BLaER1 (cell line): ENCODE measurements around the gene TTC23L.
"Not testable (repeated sequence)": the region's sequence is repeated elsewhere in the genome, so short reads cannot be mapped to it uniquely, and the experiment has no call there.

ENCODE experiments used
- H3K27ac ChIP-seq: shearing (Covaris generic); formaldehyde crosslinking; 2 replicates; pipeline ENCODE4 v1.8.1; 2022
- H3K27me3 ChIP-seq: shearing (Covaris generic); formaldehyde crosslinking; 2 replicates; pipeline ENCODE4 v1.8.1; 2022
- H3K36me3 ChIP-seq: shearing (Covaris generic); formaldehyde crosslinking; 2 replicates; pipeline ENCODE4 v1.8.1; 2022
- H3K4me1 ChIP-seq: shearing (Covaris generic); formaldehyde crosslinking; 2 replicates; pipeline ENCODE4 v1.8.1; 2022
- H3K4me2 ChIP-seq: shearing (Covaris generic); formaldehyde crosslinking; 2 replicates; pipeline ENCODE4 v1.8.1; 2022
- H3K4me3 ChIP-seq: shearing (Covaris generic); formaldehyde crosslinking; 2 replicates; pipeline ENCODE4 v1.8.1; 2022
- H3K9ac ChIP-seq: shearing (Covaris generic); formaldehyde crosslinking; 2 replicates; pipeline ENCODE4 v1.8.1; 2022
- H3K9me3 ChIP-seq: shearing (Covaris generic); formaldehyde crosslinking; 2 replicates; pipeline ENCODE4 v1.8.1; 2022
- H4K20me1 ChIP-seq: shearing (Covaris generic); formaldehyde crosslinking; 2 replicates; pipeline ENCODE4 v1.8.1; 2022
- Cebpa-rat ChIP-seq: shearing (Covaris generic); IDR thresholded peaks from 2 replicates; pipeline ENCODE4 v1.8.1; 2022

Gene TTC23L

DNA sequence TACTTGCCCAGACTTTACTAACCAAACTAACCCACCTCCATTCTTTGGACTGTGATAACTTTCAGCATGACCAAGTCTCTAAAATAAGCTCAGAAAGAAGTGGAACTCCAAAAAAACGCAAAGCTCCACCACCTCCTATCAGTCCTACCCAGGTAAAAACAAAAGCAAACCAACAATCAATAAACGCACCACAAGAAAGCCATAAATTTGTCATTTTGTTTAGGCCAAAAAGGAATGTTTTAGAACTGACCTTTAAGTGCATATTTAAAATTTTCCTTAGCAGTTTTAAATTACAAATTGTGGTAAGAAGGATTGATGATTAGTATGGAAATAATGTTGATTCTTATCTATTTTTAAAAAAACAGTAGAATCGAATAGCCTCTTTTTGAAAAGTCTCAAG is 25.5 kb upstream of the TTC23L start:
- Histone ChIP-seq H3K4me1 (no peaks in the 10 kb centered on the region), H3K9me3 (no peaks in the 10 kb centered on the region), H4K20me1 (no peaks in the 10 kb centered on the region), H3K9ac (no peak overlapping the region), H3K4me2 (no peak overlapping the region), H3K27ac (no peak overlapping the region), H3K36me3 (peaks cover 8% of the 10 kb centered on the region), H3K27me3 (no peaks in the 10 kb centered on the region), H3K4me3 (no peak overlapping the region)
- no peak for TF ChIP-seq Cebpa-rat

DNA sequence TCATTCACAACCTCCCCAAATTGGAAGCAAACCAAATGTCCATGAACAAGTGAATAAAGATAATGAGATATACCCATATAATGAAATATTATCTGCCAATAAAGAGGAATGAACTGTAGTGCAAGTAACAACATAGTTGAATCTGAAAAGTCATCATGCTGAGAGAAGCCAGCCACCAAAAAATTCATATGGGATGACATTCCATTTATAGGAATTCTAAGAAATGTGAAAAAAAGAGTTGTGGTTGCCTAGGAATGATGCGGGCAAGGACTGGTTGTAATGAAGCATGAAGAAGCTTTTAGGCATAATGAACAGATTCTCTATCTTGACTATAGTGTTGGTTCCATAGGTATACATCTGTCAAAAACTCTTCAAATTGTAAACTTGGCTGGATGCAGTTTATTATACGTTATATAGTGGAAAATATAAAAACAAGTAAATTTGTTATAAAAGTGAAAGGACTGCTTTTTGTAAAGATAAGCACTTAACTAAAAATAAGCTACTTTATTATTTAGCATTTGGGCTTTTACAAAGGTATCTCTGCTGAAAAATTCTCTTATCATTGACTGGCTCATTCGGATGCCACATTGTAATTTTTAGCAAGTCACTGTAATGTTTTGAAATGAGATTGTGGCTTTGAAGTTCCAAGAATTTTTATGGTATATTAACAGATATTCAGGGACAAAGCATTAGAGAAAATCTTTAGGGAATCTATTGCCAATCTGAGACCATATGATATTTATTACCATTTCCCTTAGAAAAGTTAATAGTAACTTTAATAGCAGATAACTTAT is 21.2 kb upstream of the TTC23L start:
- H3K27ac ChIP-seq, result no peak overlapping the region
- H3K4me1 ChIP-seq, result no peaks in the 10 kb centered on the region
- no peaks in the 10 kb centered on the region for H3K27me3 ChIP-seq
- H3K9me3 ChIP-seq, result no peaks in the 10 kb centered on the region
- H3K4me3 ChIP-seq, result no peak overlapping the region
- TF ChIP-seq Cebpa-rat, result no peak
- no peaks in the 10 kb centered on the region for H4K20me1 ChIP-seq
- H3K4me2 ChIP-seq, result no peak overlapping the region
- peaks cover 13% of the 10 kb centered on the region for H3K36me3 ChIP-seq
- no peak overlapping the region for H3K9ac ChIP-seq

DNA sequence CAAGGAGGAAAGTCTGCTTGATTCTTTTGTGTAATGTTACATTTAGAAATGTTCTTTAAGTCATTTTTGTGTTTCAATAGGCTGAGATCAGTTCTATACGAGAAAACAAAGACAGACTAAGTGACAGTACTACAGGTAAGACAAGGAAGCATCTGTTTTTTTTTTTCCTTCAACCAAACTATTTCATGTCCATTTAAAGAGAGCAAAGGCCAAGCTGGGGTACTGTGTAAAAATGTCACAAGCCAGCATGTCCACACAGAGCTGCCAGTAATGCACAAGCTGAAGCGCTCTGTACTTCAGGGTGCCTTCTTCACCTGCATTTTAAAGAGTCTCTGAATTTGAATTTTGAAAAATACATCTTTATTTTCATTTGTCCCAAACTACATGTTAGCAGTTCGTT is 20.2 kb upstream of the TTC23L start:
- Histone ChIP-seq H3K36me3 (peaks cover 23% of the 10 kb centered on the region), H3K9me3 (no peaks in the 10 kb centered on the region), H3K27me3 (no peaks in the 10 kb centered on the region), H4K20me1 (no peaks in the 10 kb centered on the region), H3K27ac (no peak overlapping the region), H3K4me1 (no peaks in the 10 kb centered on the region), H3K4me3 (no peak overlapping the region), H3K4me2 (no peak overlapping the region), H3K9ac (no peak overlapping the region)
- no peak for TF ChIP-seq Cebpa-rat

DNA sequence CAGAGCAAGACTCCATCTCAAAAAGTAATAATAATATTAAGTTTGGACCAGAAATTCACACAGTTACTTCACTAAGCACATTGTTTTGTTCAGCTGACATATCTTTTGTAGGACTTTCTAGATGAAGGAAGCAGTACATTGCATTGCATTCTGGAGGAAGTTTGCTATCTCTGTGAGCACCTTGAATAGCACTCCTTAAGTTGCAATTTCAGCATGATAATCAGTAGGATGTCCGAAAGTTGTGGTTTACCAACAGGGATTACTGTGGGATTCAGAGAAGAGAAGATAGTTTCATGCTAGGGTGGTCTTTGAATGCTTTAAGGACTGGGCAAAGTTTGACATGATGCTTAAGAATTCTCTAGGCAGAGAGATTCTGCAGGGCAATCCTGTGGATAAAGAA is 18.4 kb upstream of the TTC23L start:
- Histone ChIP-seq H4K20me1 (no peaks in the 10 kb centered on the region), H3K4me2 (no peak overlapping the region), H3K27me3 (no peaks in the 10 kb centered on the region), H3K9ac (no peak overlapping the region), H3K4me1 (no peaks in the 10 kb centered on the region), H3K36me3 (peaks cover 34% of the 10 kb centered on the region), H3K27ac (no peak overlapping the region), H3K4me3 (no peak overlapping the region), H3K9me3 (no peaks in the 10 kb centered on the region)
- TF ChIP-seq Cebpa-rat, result no peak

DNA sequence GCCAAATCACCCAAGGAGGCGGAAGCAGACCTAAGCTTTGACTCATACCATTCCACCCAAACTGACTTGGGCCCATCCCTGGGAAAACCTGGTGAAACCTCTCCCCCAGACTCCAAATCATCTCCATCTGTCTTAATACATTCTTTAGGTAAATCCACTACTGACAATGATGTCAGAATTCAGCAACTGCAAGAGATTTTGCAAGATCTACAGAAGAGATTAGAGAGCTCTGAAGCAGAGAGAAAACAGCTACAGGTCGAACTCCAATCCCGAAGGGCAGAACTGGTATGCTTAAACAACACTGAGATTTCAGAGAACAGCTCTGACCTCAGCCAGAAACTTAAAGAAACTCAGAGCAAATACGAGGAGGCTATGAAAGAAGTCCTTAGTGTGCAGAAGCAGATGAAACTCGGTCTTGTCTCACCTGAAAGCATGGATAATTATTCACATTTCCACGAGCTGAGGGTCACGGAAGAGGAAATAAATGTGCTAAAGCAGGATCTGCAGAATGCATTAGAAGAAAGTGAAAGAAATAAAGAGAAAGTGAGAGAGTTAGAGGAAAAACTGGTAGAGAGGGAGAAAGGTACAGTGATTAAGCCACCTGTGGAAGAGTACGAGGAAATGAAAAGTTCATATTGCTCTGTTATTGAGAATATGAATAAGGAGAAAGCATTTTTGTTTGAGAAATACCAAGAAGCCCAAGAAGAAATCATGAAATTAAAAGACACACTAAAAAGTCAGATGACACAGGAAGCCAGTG is 15.8 kb upstream of the TTC23L start:
- H3K9me3 ChIP-seq, result no peaks in the 10 kb centered on the region
- peaks cover 57% of the 10 kb centered on the region for H3K36me3 ChIP-seq
- H3K4me1 ChIP-seq, result no peaks in the 10 kb centered on the region
- H3K27ac ChIP-seq, result no peak overlapping the region
- no peaks in the 10 kb centered on the region for H4K20me1 ChIP-seq
- H3K9ac ChIP-seq, result no peak overlapping the region
- H3K4me2 ChIP-seq, result no peak overlapping the region
- H3K27me3 ChIP-seq, result no peaks in the 10 kb centered on the region
- no peak for TF ChIP-seq Cebpa-rat
- H3K4me3 ChIP-seq, result no peak overlapping the region

DNA sequence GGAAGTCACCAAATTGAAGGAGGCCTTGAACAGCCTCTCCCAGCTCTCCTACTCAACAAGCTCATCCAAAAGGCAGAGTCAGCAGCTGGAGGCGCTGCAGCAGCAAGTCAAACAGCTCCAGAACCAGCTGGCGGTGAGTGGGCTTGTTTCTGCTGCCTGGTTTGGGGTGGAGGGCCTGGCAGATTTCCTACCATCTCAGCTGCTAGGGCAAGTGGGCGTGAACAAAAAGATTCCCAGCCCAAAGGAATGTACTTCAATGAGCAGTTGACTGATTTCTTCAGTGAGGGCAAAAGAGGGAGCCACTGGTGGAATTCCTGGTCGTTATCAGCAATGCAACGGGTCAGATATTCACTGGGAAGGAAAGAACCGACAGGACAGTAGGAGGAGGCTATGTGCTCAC is 12.6 kb upstream of the TTC23L start:
- no peak overlapping the region for H3K9ac ChIP-seq
- no peak for TF ChIP-seq Cebpa-rat
- H3K27ac ChIP-seq, result no peak overlapping the region
- H3K4me1 ChIP-seq, result no peaks in the 10 kb centered on the region
- no peak overlapping the region for H3K4me3 ChIP-seq
- no peaks in the 10 kb centered on the region for H3K9me3 ChIP-seq
- H3K4me2 ChIP-seq, result no peak overlapping the region
- no peaks in the 10 kb centered on the region for H3K27me3 ChIP-seq
- H3K36me3 ChIP-seq, result peaks cover 81% of the 10 kb centered on the region
- no peaks in the 10 kb centered on the region for H4K20me1 ChIP-seq

DNA sequence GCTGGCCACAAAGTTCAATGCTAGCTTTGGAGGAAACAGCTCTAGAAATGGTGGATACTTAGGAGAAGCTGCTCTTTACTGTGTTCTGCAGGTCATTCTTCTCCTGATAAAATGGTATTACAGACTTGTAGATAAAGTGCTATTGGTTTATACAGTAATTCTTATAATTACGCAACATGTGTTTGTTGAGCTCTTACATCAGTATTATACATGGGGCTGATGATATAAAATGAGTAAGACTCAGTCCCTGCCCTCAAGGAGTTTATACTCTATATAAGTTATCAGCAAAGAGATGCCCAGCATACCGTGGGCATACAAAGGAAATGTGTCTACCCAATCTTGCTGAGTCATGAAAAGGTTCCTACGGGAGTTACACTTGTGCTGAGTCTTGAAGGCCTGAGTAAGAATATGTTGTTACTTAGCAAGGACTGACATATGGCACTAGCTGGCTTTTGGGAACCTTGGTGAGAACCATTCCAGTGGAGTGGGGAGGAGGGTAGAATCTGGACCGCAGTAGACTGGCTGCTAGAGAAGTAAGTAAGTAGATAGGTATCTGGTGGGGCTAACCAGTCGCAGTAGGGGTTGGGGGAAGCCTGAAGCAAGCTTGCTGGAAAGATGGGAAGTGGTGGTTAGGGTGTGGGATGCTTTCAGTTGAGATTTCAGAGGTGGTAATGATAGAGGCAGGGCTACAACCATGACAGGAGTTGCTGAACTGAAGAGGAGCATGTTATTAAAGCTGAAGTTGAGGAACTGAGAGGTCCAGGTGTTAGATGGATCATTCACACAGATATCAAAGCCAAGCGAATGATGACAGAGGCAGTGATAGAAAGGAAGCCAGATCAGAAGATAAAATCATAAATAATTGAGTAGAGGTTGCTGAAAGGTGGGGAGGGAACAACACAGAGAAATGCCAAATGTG is 11.1 kb upstream of the TTC23L start:
- Histone ChIP-seq H3K4me1 (no peaks in the 10 kb centered on the region), H4K20me1 (no peaks in the 10 kb centered on the region), H3K9me3 (no peaks in the 10 kb centered on the region), H3K27me3 (no peaks in the 10 kb centered on the region), H3K9ac (no peak overlapping the region), H3K27ac (no peak overlapping the region), H3K4me2 (no peak overlapping the region), H3K4me3 (no peak overlapping the region), H3K36me3 (peaks cover 83% of the 10 kb centered on the region)
- peak; percentile 59; the same call in 1 of the 2 replicates for TF ChIP-seq Cebpa-rat

DNA sequence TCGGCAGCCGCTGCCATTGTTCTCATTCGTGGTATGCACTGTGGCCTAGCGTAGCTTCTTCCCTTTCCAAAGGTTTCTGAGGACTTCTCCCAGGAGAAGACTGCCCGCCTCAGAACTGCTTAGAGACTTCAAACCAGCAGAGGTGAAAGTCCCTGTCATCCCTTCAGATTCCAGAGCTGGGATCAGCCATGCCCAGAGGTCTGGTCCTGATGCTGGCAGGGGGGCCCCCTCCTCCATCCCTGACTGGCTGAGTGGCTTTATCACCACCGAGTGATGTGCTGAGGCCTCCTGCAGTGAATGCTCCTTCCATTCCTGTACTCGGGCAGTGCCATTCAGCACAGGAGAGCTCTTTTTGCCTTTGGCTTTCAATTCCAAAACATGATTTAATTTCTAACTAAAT is 8.1 kb upstream of the TTC23L start:
- not testable (repeated sequence) for H3K4me3 ChIP-seq, H3K4me2 ChIP-seq, H4K20me1 ChIP-seq, H3K27me3 ChIP-seq, H3K9ac ChIP-seq, H3K4me1 ChIP-seq, H3K27ac ChIP-seq, H3K9me3 ChIP-seq
- peaks cover 53% of the 10 kb centered on the region for H3K36me3 ChIP-seq

DNA sequence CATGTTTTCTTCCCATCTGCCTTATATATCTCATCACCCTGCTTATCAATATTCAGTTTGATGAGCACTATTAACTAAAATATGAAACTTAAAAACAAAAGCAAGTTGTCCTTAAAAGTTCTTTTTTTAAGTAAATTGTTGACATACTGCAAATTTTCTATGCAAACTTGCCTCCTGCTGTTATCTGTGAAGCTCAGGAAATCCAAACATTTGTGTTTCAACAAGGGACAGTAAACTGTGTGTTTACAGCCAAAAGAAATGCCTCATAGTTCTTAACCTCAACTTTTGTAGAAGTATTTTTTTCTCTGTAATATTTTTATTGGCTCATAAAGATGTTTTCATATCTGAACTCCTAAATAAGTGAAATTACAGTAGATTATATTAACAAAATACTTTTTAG is 7.7 kb upstream of the TTC23L start:
- no peaks in the 10 kb centered on the region for H3K4me1 ChIP-seq
- no peaks in the 10 kb centered on the region for H3K9me3 ChIP-seq
- no peaks in the 10 kb centered on the region for H3K27me3 ChIP-seq
- H3K27ac ChIP-seq, result no peak overlapping the region
- H3K9ac ChIP-seq, result no peak overlapping the region
- no peak overlapping the region for H3K4me2 ChIP-seq
- H3K4me3 ChIP-seq, result no peak overlapping the region
- peaks cover 50% of the 10 kb centered on the region for H3K36me3 ChIP-seq
- no peak for TF ChIP-seq Cebpa-rat
- no peaks in the 10 kb centered on the region for H4K20me1 ChIP-seq

DNA sequence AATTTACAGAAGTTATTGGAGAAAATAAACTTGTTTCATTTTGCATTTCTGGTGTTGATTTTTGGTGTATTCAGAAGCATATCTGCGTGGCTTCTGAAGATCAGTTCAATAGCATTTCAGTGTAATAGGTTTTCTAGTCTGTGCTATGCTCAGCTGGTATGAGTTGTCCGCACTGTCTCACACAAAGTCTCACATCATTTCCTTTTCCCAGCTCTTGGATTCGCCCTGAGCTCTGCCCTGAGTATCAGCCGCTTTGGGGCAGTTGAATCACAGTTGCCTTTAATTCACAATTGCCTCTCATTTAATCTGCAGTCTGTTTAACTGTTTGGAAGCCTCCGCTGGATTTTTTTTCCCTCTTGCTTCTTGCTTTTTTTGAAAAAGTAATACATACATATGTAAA is 6.4 kb upstream of the TTC23L start:
- H3K9ac ChIP-seq, result no peak overlapping the region
- H3K9me3 ChIP-seq, result no peaks in the 10 kb centered on the region
- no peaks in the 10 kb centered on the region for H3K4me1 ChIP-seq
- H3K36me3 ChIP-seq, result peaks cover 38% of the 10 kb centered on the region
- no peak for TF ChIP-seq Cebpa-rat
- H4K20me1 ChIP-seq, result no peaks in the 10 kb centered on the region
- no peak overlapping the region for H3K4me2 ChIP-seq
- H3K27me3 ChIP-seq, result no peaks in the 10 kb centered on the region
- no peak overlapping the region for H3K4me3 ChIP-seq
- no peak overlapping the region for H3K27ac ChIP-seq
